Bronchial epithelial cell (primary cell): Measurements from ENCODE around the gene IMPA2. TPM values are rescaled to one million over a fixed set of nuclear protein-coding genes. Genes with fewer than 3 reads are reported as not detected.
A peak's percentile ranks its signal among the peaks of the same experiment; 100 is the strongest.

Source experiments
- DNase-seq: peaks from one replicate; pipeline ENCODE4 v3.0.0-alpha.2; 2010; ENCODE audit warnings: low read depth
- FAIRE-seq: peaks from 2 replicates; lab custom pipeline; 2011; peaks lifted over from hg19 to GRCh38; lab: Jason Lieb, UNC
- H3K27me3 ChIP-seq: 2 replicates; pipeline ENCODE4 v1.5.1; 2011; ENCODE audit warnings: low read length; ENCODE audit not compliant: control insufficient read depth, insufficient read depth
- H3K36me3 ChIP-seq: 2 replicates; pipeline ENCODE4 v1.5.1; 2011; ENCODE audit warnings: low read length; ENCODE audit not compliant: control insufficient read depth, insufficient read depth
- H3K4me3 ChIP-seq: 2 replicates; pipeline ENCODE4 v1.5.1; 2011; ENCODE audit warnings: mild to moderate bottlenecking, low read depth, low read length, control low read depth
- CTCF ChIP-seq: IDR thresholded peaks from 2 replicates; pipeline ENCODE4 v1.5.1; 2011; ENCODE audit warnings: mild to moderate bottlenecking, moderate library complexity, low read length, control low read depth, inconsistent platforms; ENCODE audit not compliant: insufficient read depth, severe bottlenecking
- total RNA-seq: library from RNA; depleted of rRNA; stranded (reverse); fragments of >200 nt; gene quantifications from 2 replicates; pipeline ENCODE4 v1.2.1, GENCODE V29; 2014

IMPA2 gene
- 66.1 and 91.1 TPM in 2 replicates for total RNA-seq

- DNase-seq (no peak), FAIRE-seq (no peak)
- Histone ChIP-seq H3K36me3 (peaks cover 2% of the 10 kb centered on the region), H3K27me3 (no peaks in the 10 kb centered on the region), H3K4me3 (peak within 1 kb of the TSS; percentile 66)
- TF ChIP-seq CTCF, result no peak
Observed at GRCh38 chr18:11981192-11981542, at the start of gene IMPA2. IMPA2 (plus strand) TSS chr18:11981507; CDS start chr18:11981670, 163 bp downstream.

- no peak for FAIRE-seq
- H3K27me3 ChIP-seq, result no peaks in the 10 kb centered on the region
- H3K4me3 ChIP-seq, result no peak overlapping the region
- no peak for DNase-seq
- no peak for TF ChIP-seq CTCF
- H3K36me3 ChIP-seq, result no peaks in the 10 kb centered on the region
Observed at GRCh38 chr18:11932393-11932792, 48.9 kb upstream of the IMPA2 start.

- FAIRE-seq, result no peak
- peak; percentile 56 for DNase-seq
- peak; percentile 61 for TF ChIP-seq CTCF
Observed at GRCh38 chr18:11937874-11938478, 43.3 kb upstream of the IMPA2 start.

GRCh38 chr18:11940956-11941355 lies 40.4 kb upstream of the IMPA2 start:
- DNase-seq, result no peak
- no peaks in the 10 kb centered on the region for H3K27me3 ChIP-seq
- H3K4me3 ChIP-seq, result no peak overlapping the region
- no peak for FAIRE-seq
- no peaks in the 10 kb centered on the region for H3K36me3 ChIP-seq
- no peak for TF ChIP-seq CTCF

More at GRCh38 chr18:11937874-11938478, 43.3 kb upstream of the IMPA2 start:
- no peaks in the 10 kb centered on the region for H3K27me3 ChIP-seq
- no peak overlapping the region for H3K4me3 ChIP-seq
- no peaks in the 10 kb centered on the region for H3K36me3 ChIP-seq

GRCh38 chr18:11943551-11943950 lies 37.8 kb upstream of the IMPA2 start:
- Histone ChIP-seq H3K36me3 (no peaks in the 10 kb centered on the region), H3K27me3 (no peaks in the 10 kb centered on the region), H3K4me3 (no peak overlapping the region)
- FAIRE-seq, result no peak
- TF ChIP-seq CTCF, result no peak
- no peak for DNase-seq

- FAIRE-seq (no peak), DNase-seq (no peak)
- no peak for TF ChIP-seq CTCF
- no peak overlapping the region for H3K4me3 ChIP-seq
- no peaks in the 10 kb centered on the region for H3K36me3 ChIP-seq
- no peaks in the 10 kb centered on the region for H3K27me3 ChIP-seq
Observed at GRCh38 chr18:11944252-11944651, 37.1 kb upstream of the IMPA2 start.
